Measurements from ENCODE around the gene COPZ1.

- no peak for TF ChIP-seq GABPA (tag; conservative IDR thresholded peaks at IDR 0.05; ENCODE audit: low read depth)
- TF ChIP-seq ZNF263 (CRISPR knock-in tag; IDR thresholded peaks at IDR 0.05; ENCODE audit: borderline replicate concordance), result 0 out of 2 replicates have a peak, but pooled peaks have one; percentile 2
- TF ChIP-seq ZNF274 (IDR thresholded peaks at IDR 0.05; ENCODE audit: borderline replicate concordance, low read depth, low read length), result no peak
- TF ChIP-seq HDAC1 (IDR thresholded peaks at IDR 0.05), result peak in 1 of 2 experiments; percentile 61; a peak in 2 of 4 replicates
- TF ChIP-seq ATF6 (CRISPR knock-in tag; IDR thresholded peaks at IDR 0.05), result no peak
- no peak for TF ChIP-seq CTCF (IDR thresholded peaks at IDR 0.05 in 2 of 3, conservative IDR thresholded peaks at IDR 0.05 in 1 of 3; ENCODE audit: insufficient read depth in 2 of 3, low read depth in 1 of 3, low read length in 3 of 3)
- TF ChIP-seq ZNF318 (IDR thresholded peaks at IDR 0.05; ENCODE audit: borderline replicate concordance in 1 of 2, low read depth in 1 of 2), result no peak
- no peak for TF ChIP-seq MCM3 (IDR thresholded peaks at IDR 0.05)
- TF ChIP-seq SP1 (CRISPR knock-in tag; IDR thresholded peaks at IDR 0.05), result 0 out of 2 replicates have a peak, but pooled peaks have one; percentile 22
- TF ChIP-seq CHD4 (IDR thresholded peaks at IDR 0.05; ENCODE audit: insufficient read depth, insufficient replicate concordance, low read depth, low read length, poor library complexity, severe bottlenecking), result no peak
- no peak for TF ChIP-seq ZNF589 (CRISPR knock-in tag; IDR thresholded peaks at IDR 0.05; ENCODE audit: low read depth)
Measured at GRCh38 chr12:54390176-54390667, 65.3 kb downstream of the COPZ1 start.
